ENCODE results near the gene ATP8A2. TPM values are rescaled to one million over a fixed set of nuclear protein-coding genes. Genes with fewer than 3 reads are reported as not detected.

ATP8A2 gene
- 0.72 and 0.88 TPM in 2 replicates for total RNA-seq

DNA sequence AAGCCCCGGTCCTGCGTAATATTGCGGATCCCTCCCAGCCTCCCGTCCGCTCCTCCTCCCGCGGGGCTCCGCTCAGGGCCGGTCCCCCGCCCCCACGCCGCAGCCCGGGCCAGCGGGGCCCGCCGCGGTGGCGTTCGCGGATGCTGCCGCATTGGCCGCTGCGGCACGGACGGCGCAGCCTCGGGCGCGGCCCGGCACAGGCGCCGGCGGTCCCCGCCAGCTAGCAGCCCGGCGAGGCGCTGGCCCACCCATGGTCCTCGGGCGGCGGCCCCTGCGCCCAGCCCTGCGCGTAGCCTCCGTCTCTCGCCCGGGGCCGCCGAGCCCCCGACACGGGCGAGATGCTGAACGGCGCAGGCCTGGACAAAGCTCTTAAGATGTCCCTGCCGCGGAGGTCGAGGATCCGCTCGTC lies at the start of gene ATP8A2:
Gene ATP8A2, plus strand, starts transcription at position 100 of the 409 bp plus-strand sequence. Its CDS starts 239 bp downstream, at position 339.
- Histone ChIP-seq H4K20me1 (ENCODE audit: insufficient read depth, low read length) (no peaks in the 10 kb centered on the region), H3K9me3 (ENCODE audit: low read depth, low read length) (no peaks in the 10 kb centered on the region), H3K36me3 (ENCODE audit: insufficient read depth, low read length) (no peaks in the 10 kb centered on the region), H3K4me2 (ENCODE audit: insufficient read depth, low read length) (peak within 1 kb of the TSS; percentile 45), H2AFZ (ENCODE audit: low read length) (no peak within 1 kb of the TSS), H3K27ac (ENCODE audit: low read depth, low read length) (no peak within 1 kb of the TSS), H3K4me3 (ENCODE audit: insufficient read depth, low read length) (peak within 1 kb of the TSS; percentile 30), H3K79me2 (ENCODE audit: insufficient read depth, low read length) (no peaks in the 10 kb centered on the region), H3K4me1 (ENCODE audit: insufficient read depth, low read length) (no peaks in the 10 kb centered on the region), H3K27me3 (ENCODE audit: insufficient read depth, low read length) (peaks cover 59% of the 10 kb centered on the region)
- TF ChIP-seq, protein P1, sequence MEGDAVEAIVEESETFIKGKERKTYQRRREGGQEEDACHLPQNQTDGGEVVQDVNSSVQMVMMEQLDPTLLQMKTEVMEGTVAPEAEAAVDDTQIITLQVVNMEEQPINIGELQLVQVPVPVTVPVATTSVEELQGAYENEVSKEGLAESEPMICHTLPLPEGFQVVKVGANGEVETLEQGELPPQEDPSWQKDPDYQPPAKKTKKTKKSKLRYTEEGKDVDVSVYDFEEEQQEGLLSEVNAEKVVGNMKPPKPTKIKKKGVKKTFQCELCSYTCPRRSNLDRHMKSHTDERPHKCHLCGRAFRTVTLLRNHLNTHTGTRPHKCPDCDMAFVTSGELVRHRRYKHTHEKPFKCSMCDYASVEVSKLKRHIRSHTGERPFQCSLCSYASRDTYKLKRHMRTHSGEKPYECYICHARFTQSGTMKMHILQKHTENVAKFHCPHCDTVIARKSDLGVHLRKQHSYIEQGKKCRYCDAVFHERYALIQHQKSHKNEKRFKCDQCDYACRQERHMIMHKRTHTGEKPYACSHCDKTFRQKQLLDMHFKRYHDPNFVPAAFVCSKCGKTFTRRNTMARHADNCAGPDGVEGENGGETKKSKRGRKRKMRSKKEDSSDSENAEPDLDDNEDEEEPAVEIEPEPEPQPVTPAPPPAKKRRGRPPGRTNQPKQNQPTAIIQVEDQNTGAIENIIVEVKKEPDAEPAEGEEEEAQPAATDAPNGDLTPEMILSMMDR (IDR thresholded peaks at IDR 0.05; ENCODE audit: extremely low read depth, low read depth, low read length): no peak
- DNase-seq (ENCODE audit: insufficient read length, low spot score, missing footprints): peak; percentile 70

- H3K4me1 ChIP-seq (ENCODE audit: insufficient read depth, low read length): no peaks in the 10 kb centered on the region
- H4K20me1 ChIP-seq (ENCODE audit: insufficient read depth, low read length): no peaks in the 10 kb centered on the region
- DNase-seq (ENCODE audit: insufficient read length, low spot score, missing footprints): no peak
- H3K4me2 ChIP-seq (ENCODE audit: insufficient read depth, low read length): no peak overlapping the region
- peaks cover 59% of the 10 kb centered on the region for H3K36me3 ChIP-seq (ENCODE audit: insufficient read depth, low read length)
- no peak overlapping the region for H3K4me3 ChIP-seq (ENCODE audit: insufficient read depth, low read length)
- H3K27ac ChIP-seq (ENCODE audit: low read depth, low read length): no peak overlapping the region
- TF ChIP-seq, protein P1 (IDR thresholded peaks at IDR 0.05; ENCODE audit: extremely low read depth, low read depth, low read length): no peak
- H2AFZ ChIP-seq (ENCODE audit: low read length): no peak overlapping the region
- no peaks in the 10 kb centered on the region for H3K9me3 ChIP-seq (ENCODE audit: low read depth, low read length)
- H3K27me3 ChIP-seq (ENCODE audit: insufficient read depth, low read length): no peaks in the 10 kb centered on the region
- H3K79me2 ChIP-seq (ENCODE audit: insufficient read depth, low read length): no peaks in the 10 kb centered on the region
These were observed 47.7 kb upstream of the ATP8A2 start for GRCh38 chr13:25324100-25324499.

- DNase-seq (ENCODE audit: insufficient read length, low spot score, missing footprints): no peak
- H3K36me3 ChIP-seq (ENCODE audit: insufficient read depth, low read length): peaks cover 74% of the 10 kb centered on the region
- H4K20me1 ChIP-seq (ENCODE audit: insufficient read depth, low read length): no peaks in the 10 kb centered on the region
- no peak overlapping the region for H2AFZ ChIP-seq (ENCODE audit: low read length)
- H3K9me3 ChIP-seq (ENCODE audit: low read depth, low read length): no peaks in the 10 kb centered on the region
- no peak overlapping the region for H3K4me2 ChIP-seq (ENCODE audit: insufficient read depth, low read length)
- TF ChIP-seq, protein P1 (IDR thresholded peaks at IDR 0.05; ENCODE audit: extremely low read depth, low read depth, low read length): no peak
- H3K4me1 ChIP-seq (ENCODE audit: insufficient read depth, low read length): peaks cover 4% of the 10 kb centered on the region
- H3K27ac ChIP-seq (ENCODE audit: low read depth, low read length): no peak overlapping the region
- no peak overlapping the region for H3K4me3 ChIP-seq (ENCODE audit: insufficient read depth, low read length)
- peaks cover 21% of the 10 kb centered on the region for H3K79me2 ChIP-seq (ENCODE audit: insufficient read depth, low read length)
- H3K27me3 ChIP-seq (ENCODE audit: insufficient read depth, low read length): no peaks in the 10 kb centered on the region
These were observed 42.1 kb upstream of the ATP8A2 start for GRCh38 chr13:25329706-25330105.

- no peak overlapping the region for H3K27ac ChIP-seq (ENCODE audit: low read depth, low read length)
- H3K4me1 ChIP-seq (ENCODE audit: insufficient read depth, low read length): peaks cover 4% of the 10 kb centered on the region
- H3K27me3 ChIP-seq (ENCODE audit: insufficient read depth, low read length): no peaks in the 10 kb centered on the region
- no peaks in the 10 kb centered on the region for H4K20me1 ChIP-seq (ENCODE audit: insufficient read depth, low read length)
- peak; percentile 3 for DNase-seq (ENCODE audit: insufficient read length, low spot score, missing footprints)
- H3K9me3 ChIP-seq (ENCODE audit: low read depth, low read length): no peaks in the 10 kb centered on the region
- no peak overlapping the region for H3K4me2 ChIP-seq (ENCODE audit: insufficient read depth, low read length)
- TF ChIP-seq, protein P1 (IDR thresholded peaks at IDR 0.05; ENCODE audit: extremely low read depth, low read depth, low read length): no peak
- H3K79me2 ChIP-seq (ENCODE audit: insufficient read depth, low read length): peaks cover 24% of the 10 kb centered on the region
- no peak overlapping the region for H3K4me3 ChIP-seq (ENCODE audit: insufficient read depth, low read length)
- H3K36me3 ChIP-seq (ENCODE audit: insufficient read depth, low read length): peaks cover 66% of the 10 kb centered on the region
- no peak overlapping the region for H2AFZ ChIP-seq (ENCODE audit: low read length)
These were observed 41.2 kb upstream of the ATP8A2 start for GRCh38 chr13:25330541-25330940.

All from osteoblast (primary cell).